DMS153 treated with DMSO at 0.1 percent for 48 hours (cell line): ENCODE results near the gene PCDH1.

ENCODE experiments used
- DNase-seq: peaks from one replicate; lab custom pipeline; 2025; ENCODE audit not compliant: unreplicated experiment; lab: John Stamatoyannopoulos, UW

Gene PCDH1

GRCh38 chr5:141875022-141875740, 3.0 kb downstream of the PCDH1 start:
- DNase-seq: no peak

- DNase-seq: no peak
Observed at GRCh38 chr5:141874262-141874964, 3.8 kb downstream of the PCDH1 start.

DNA sequence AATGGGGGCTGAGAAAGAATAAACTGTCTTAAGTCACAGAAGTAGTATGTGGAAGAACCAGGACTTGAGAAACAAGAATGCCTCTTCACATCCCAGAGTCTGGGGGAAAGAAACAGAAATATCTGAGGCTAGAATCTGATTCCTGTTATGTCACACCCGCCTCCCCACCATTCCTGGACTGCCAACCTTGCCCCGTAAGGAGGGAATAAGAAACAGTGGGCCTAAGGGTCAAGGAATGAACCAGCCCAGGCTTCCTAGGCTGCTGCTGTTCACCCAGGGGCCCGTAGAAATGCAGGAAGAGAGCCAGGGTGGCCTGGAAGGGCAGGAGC, 4.3 kb downstream of the PCDH1 start:
- DNase-seq: no peak

DNA sequence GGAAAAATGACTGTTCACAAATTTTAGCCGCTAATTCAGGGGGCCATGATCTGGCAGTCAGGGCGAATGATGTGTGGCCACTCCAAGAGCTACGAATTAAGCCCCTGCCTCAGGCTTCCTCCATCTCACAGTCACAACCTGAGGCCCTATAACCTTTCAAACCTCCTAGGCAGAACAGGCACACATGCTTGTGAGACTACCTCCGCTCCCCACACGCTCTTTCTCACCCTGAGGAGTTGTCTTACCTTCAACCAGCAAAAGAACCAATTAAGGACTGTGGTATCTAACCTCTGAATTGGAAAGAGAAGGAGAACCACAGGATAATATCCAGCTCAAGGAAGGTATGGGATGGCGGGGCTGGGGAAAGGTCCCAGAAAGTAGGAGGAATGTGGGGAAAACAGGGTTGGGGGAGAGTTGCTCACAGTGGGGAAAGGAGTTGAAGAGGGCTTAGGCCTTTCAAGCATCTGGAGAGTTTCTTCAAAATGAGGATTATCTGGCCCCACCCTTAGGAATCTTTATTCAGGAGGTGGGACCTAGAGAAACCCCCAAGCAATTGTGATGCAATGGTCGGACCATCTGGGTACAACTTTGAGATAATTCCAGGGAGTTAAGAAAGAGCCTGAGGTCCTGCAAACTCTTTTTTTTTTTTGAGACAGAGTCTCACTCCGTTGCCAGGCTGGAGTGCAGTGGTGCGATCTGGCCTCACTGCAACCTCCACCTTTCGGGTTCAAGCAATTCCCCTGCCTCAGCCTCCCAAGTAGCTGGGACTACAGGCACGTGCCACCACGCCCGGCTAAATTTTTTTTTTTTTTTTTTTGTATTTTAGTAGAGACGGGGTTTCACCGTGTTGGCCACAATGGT, 5.5 kb downstream of the PCDH1 start:
- DNase-seq: no peak

- no peak for DNase-seq
Observed at GRCh38 chr5:141871870-141872269, 6.3 kb downstream of the PCDH1 start.

DNA sequence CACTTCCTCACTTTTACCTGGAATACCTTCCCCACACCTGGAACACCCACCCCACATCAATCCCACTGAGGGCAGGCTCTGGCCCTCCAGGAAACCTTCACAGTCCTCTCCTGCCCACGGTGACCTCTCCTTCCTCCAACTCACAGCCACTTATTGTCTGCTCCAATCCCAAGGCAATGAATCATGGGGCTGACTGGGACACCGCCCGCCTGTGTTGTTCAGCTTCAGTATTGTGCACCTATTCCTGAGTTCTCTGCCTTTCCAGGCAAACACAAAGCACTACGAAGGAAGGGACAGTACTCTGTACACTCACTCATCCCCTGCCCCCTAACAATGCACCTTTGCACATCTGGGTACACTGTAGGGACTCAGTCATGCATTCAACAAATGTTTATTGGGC, 7.3 kb downstream of the PCDH1 start:
- no peak for DNase-seq

- DNase-seq: no peak
Observed at GRCh38 chr5:141870228-141870627, 8.0 kb downstream of the PCDH1 start.

GRCh38 chr5:141869514-141869913, 8.7 kb downstream of the PCDH1 start:
- DNase-seq: no peak

DNA sequence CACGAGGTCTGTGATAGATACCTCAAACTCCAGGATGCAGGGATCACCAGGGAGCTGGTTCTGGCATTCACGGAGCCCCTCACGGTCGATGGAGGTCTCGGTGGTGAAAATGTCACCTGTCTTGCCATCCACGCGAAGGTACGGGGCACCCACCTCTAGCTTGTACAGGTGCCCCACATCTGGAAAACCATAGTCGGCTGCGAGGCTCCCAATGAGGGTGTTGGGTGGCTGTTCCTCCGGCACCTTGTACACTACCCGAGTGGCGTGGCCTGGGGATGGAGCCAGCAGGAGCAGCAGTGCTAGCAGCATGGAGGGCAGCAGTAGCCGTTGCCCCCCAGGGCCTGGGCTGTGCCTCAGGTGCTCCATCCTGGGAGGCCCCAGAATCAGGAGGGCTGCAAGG, 9.2 kb downstream of the PCDH1 start:
- DNase-seq: no peak

DNA sequence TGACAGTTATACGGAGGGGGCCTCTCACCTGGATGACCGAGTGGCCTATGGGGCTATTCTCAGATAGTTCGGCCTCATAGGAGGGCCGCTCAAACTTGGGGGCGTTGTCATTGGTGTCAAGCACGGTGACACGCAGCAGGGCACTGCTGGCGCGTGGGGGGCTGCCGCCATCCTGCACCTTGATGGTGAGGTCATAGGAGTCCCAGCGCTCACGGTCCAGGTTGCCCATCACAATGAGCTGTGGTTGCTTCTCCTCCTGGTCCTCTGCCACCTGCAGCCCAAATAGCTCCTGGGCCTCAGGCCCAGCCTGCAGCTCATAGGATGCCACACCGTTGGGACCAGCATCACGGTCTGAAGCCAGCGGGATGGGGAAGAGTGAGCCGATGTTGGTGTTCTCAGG, 9.7 kb downstream of the PCDH1 start:
- DNase-seq: no peak

DNA sequence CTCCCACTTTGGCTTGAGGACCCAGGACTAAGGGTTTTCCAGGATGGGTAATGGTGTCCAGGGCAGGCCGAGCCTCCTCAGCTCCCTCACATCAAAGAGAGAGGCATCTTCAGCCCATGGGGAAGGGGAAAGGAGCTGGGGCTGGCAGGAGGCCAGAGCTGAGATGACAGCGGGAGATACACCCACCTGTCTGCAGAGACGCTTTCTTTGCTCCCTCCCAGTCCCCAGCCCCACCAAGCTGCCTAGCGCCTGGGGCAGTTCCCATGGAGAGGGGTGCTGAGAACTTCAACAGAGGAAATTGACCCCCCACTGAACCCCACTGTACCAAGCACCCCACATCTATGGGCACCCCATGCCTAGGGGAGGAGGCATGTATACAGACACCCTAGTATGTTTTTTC, 10.6 kb downstream of the PCDH1 start:
- no peak for DNase-seq

DNA sequence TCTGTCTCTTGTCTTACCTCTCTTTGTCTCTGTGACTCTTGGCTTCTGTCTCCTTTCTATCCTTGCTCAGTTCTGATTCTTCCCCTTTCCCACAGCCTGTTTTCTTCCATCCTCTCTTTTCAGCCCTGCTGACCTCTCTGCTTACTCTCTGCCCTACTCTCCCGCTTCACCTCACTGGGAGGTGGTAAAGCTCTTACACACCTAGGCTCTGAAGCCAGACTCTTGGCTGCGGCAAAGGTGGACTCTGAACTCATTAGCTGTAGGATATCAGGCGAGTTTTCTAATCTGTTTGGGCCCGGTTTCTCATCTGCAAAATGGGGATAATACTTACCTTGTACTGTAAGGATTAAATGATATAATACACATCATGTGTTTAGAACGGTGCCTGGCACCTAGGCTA, 11.1 kb downstream of the PCDH1 start:
- DNase-seq: no peak

GRCh38 chr5:141866096-141866495, 12.1 kb downstream of the PCDH1 start:
- no peak for DNase-seq

DNA sequence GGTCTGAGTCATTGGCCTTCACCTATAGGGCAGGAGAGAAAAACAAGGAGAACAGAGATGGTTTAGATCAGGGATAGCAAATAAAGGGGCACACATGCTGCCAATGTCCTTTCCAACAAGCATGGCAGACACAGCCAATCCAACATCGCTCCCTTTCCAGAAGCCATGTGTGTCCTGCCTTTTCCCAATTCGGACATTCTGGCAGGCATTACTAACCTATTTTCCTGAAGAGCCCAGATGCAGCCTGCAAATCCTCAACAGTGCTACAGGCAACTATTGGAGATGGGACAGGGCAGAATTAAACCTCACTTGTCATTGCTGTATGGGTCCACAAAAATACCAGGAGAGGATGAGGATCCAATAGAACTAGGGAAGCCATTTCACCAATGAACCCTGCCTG, 12.8 kb downstream of the PCDH1 start:
- no peak for DNase-seq

DNA sequence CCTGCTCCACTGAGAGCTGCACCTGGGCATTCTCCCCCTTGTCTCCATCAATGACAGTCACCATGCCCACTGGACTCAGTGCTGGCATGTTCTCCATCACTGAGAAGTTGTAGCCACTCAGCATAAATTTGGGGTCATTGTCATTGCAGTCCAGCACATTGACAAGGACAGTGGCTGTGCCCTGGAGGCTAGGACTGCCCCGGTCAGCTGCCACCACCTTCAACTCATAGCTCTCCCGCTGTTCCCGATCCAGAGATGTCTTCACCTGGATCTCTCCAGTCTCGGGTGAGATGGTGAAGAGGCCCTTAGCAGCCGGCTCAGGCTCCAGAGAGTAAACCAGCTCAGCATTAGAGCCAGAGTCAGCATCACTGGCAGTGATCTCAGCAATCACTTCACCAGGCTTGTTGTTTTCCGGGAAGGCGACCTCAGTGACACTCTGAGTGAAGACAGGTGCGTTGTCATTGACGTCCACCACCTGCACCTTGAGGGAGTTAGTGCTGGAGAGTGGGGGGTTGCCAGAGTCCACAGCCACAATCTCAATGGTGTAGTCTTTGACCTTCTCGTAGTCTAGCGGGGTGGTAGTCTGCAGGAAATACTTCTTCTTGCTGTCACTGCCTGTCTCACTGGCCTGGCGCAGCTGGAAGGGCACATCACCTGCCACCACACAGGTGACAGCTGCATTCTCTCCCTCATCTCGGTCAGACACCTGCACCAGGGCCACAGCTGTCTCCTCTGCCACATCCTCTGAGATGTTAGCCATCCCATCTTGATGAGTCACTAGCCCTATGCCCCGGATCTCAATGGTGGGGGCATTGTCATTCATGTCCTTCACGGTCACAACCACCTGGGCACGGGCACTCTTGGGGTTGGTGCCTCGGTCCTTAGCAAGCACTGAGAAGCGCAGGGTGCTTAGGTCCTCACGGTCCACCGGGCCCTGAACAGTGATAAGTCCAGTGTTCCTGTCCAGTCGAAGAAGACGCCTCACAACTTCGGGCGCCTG, 13.5 kb downstream of the PCDH1 start:
- DNase-seq: no peak

DNA sequence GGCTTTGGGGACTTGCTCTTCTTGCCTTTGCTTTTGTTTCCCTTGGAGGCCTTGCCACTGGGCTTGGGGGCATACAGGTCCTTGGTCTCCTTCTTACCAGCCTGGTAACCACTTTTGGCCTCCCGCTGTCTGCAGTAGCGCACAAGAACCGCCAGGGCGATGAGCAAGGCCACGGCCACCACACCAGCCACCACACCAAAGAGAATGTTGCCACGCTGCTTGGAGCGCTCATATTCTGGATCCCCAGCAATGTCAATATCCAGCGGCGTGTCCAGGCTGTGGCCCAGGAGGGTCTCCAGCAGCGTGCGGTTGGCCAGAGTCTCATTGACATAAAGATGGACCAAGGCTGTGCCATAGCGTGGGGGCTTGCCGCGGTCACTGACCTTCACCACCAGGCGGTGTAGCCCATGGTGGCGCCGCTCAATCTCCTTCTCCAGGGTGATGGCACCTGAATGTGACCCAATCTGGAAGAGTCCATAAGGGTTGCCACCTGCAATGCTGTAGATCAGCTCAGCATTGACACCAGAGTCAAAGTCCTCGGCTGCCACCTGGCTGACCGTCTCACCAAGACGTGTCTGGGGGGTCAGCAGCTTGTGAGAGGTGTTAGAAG, 14.5 kb downstream of the PCDH1 start:
- DNase-seq: no peak

GRCh38 chr5:141862936-141863543, 15.2 kb downstream of the PCDH1 start:
- DNase-seq: no peak

GRCh38 chr5:141861194-141861593, 17.0 kb downstream of the PCDH1 start:
- DNase-seq: no peak

GRCh38 chr5:141858079-141858765, 20.0 kb downstream of the PCDH1 start:
- no peak for DNase-seq
